Measurements from ENCODE around the gene FOXO3B. TPM values are rescaled to one million over a fixed set of nuclear protein-coding genes. Genes with fewer than 3 reads are reported as not detected.
"Not testable (repeated sequence)": the region's sequence is repeated elsewhere in the genome, so short reads cannot be mapped to it uniquely, and the experiment has no call there.

Gene FOXO3B
- polyA plus RNA-seq, 1 donor (not counting 4 experiments of a cell fraction or from before 2014, with no cell fraction given) = 2.0 TPM

GRCh38 chr17:18661924-18662624 is 20.0 kb downstream of the FOXO3B start:
- H3K27ac ChIP-seq (ENCODE audit: control insufficient read depth, insufficient read depth, low read length); H3K9ac ChIP-seq (ENCODE audit: control insufficient read depth, extremely low read depth, insufficient read depth, low read length); H3K79me2 ChIP-seq (ENCODE audit: control insufficient read depth, insufficient read depth, low read length); H3K27me3 ChIP-seq (ENCODE audit: control insufficient read depth, extremely low read depth, insufficient read depth, low read length); dilution Hi-C loops (cut with MboI; ENCODE audit: extremely low pct_ligation_motif_present, low sequenced_read_pairs); H4K20me1 ChIP-seq (ENCODE audit: control insufficient read depth, extremely low read depth, insufficient read depth, low read length); H3K4me2 ChIP-seq (ENCODE audit: control insufficient read depth, extremely low read depth, insufficient read depth, low read depth, low read length); H3K4me3 ChIP-seq (ENCODE audit: control insufficient read depth in 2 of 3, extremely low read depth in 1 of 3, insufficient read depth in 2 of 3, low read depth in 1 of 3, low read length in 3 of 3); DNase-seq (ENCODE audit: low read depth, low spot score); H2AFZ ChIP-seq (ENCODE audit: control insufficient read depth, low read length); H3K9me1 ChIP-seq (ENCODE audit: control insufficient read depth, extremely low read depth, insufficient read depth, low read length); H3K9me3 ChIP-seq (ENCODE audit: control insufficient read depth, low read depth, low read length); H3K4me1 ChIP-seq (ENCODE audit: control insufficient read depth, extremely low read depth, insufficient read depth, low read length); H3K36me3 ChIP-seq (ENCODE audit: control insufficient read depth in 2 of 2, extremely low read depth in 1 of 2, insufficient read depth in 2 of 2, low read length in 2 of 2): not testable (repeated sequence)
- FAIRE-seq = peak; percentile 63

- H3K4me2 ChIP-seq (ENCODE audit: control insufficient read depth, extremely low read depth, insufficient read depth, low read depth, low read length); H3K9me3 ChIP-seq (ENCODE audit: control insufficient read depth, low read depth, low read length); FAIRE-seq; DNase-seq (ENCODE audit: low read depth, low spot score); H3K4me1 ChIP-seq (ENCODE audit: control insufficient read depth, extremely low read depth, insufficient read depth, low read length); H3K9me1 ChIP-seq (ENCODE audit: control insufficient read depth, extremely low read depth, insufficient read depth, low read length); H3K36me3 ChIP-seq (ENCODE audit: control insufficient read depth in 2 of 2, extremely low read depth in 1 of 2, insufficient read depth in 2 of 2, low read length in 2 of 2); H3K27me3 ChIP-seq (ENCODE audit: control insufficient read depth, extremely low read depth, insufficient read depth, low read length); H4K20me1 ChIP-seq (ENCODE audit: control insufficient read depth, extremely low read depth, insufficient read depth, low read length); H2AFZ ChIP-seq (ENCODE audit: control insufficient read depth, low read length); H3K79me2 ChIP-seq (ENCODE audit: control insufficient read depth, insufficient read depth, low read length); H3K9ac ChIP-seq (ENCODE audit: control insufficient read depth, extremely low read depth, insufficient read depth, low read length); H3K27ac ChIP-seq (ENCODE audit: control insufficient read depth, insufficient read depth, low read length); dilution Hi-C loops (cut with MboI; ENCODE audit: extremely low pct_ligation_motif_present, low sequenced_read_pairs); H3K4me3 ChIP-seq (ENCODE audit: control insufficient read depth in 2 of 3, extremely low read depth in 1 of 3, insufficient read depth in 2 of 3, low read depth in 1 of 3, low read length in 3 of 3): not testable (repeated sequence)
Observed at GRCh38 chr17:18650094-18650493, 32.0 kb downstream of the FOXO3B start.

GRCh38 chr17:18644291-18644690 is 37.8 kb downstream of the FOXO3B start, which contains the start of gene TBC1D28:
Gene TBC1D28, minus strand, starts transcription at chr17:18644391. Its CDS starts 3,039 bp downstream, at chr17:18641352.
- H2AFZ ChIP-seq (ENCODE audit: control insufficient read depth, low read length); H3K9me1 ChIP-seq (ENCODE audit: control insufficient read depth, extremely low read depth, insufficient read depth, low read length); H3K79me2 ChIP-seq (ENCODE audit: control insufficient read depth, insufficient read depth, low read length); H4K20me1 ChIP-seq (ENCODE audit: control insufficient read depth, extremely low read depth, insufficient read depth, low read length); H3K9me3 ChIP-seq (ENCODE audit: control insufficient read depth, low read depth, low read length); H3K4me1 ChIP-seq (ENCODE audit: control insufficient read depth, extremely low read depth, insufficient read depth, low read length); dilution Hi-C loops (cut with MboI; ENCODE audit: extremely low pct_ligation_motif_present, low sequenced_read_pairs); H3K4me2 ChIP-seq (ENCODE audit: control insufficient read depth, extremely low read depth, insufficient read depth, low read depth, low read length); H3K9ac ChIP-seq (ENCODE audit: control insufficient read depth, extremely low read depth, insufficient read depth, low read length); H3K36me3 ChIP-seq (ENCODE audit: control insufficient read depth in 2 of 2, extremely low read depth in 1 of 2, insufficient read depth in 2 of 2, low read length in 2 of 2); H3K27ac ChIP-seq (ENCODE audit: control insufficient read depth, insufficient read depth, low read length); DNase-seq (ENCODE audit: low read depth, low spot score); H3K27me3 ChIP-seq (ENCODE audit: control insufficient read depth, extremely low read depth, insufficient read depth, low read length); FAIRE-seq; H3K4me3 ChIP-seq (ENCODE audit: control insufficient read depth in 2 of 3, extremely low read depth in 1 of 3, insufficient read depth in 2 of 3, low read depth in 1 of 3, low read length in 3 of 3): not testable (repeated sequence)

- H3K9me3 ChIP-seq (ENCODE audit: control insufficient read depth, low read depth, low read length); FAIRE-seq: not testable (repeated sequence)
Observed at GRCh38 chr17:18643124-18643523, 39.0 kb downstream of the FOXO3B start.

GRCh38 chr17:18638357-18638756 is 43.8 kb downstream of the FOXO3B start:
- not testable (repeated sequence) for H2AFZ ChIP-seq (ENCODE audit: control insufficient read depth, low read length); FAIRE-seq

More at GRCh38 chr17:18643124-18643523, 39.0 kb downstream of the FOXO3B start:
- H4K20me1 ChIP-seq (ENCODE audit: control insufficient read depth, extremely low read depth, insufficient read depth, low read length); H3K4me2 ChIP-seq (ENCODE audit: control insufficient read depth, extremely low read depth, insufficient read depth, low read depth, low read length); H3K4me1 ChIP-seq (ENCODE audit: control insufficient read depth, extremely low read depth, insufficient read depth, low read length); H3K36me3 ChIP-seq (ENCODE audit: control insufficient read depth in 2 of 2, extremely low read depth in 1 of 2, insufficient read depth in 2 of 2, low read length in 2 of 2); H3K27me3 ChIP-seq (ENCODE audit: control insufficient read depth, extremely low read depth, insufficient read depth, low read length); H2AFZ ChIP-seq (ENCODE audit: control insufficient read depth, low read length); H3K79me2 ChIP-seq (ENCODE audit: control insufficient read depth, insufficient read depth, low read length); H3K9me1 ChIP-seq (ENCODE audit: control insufficient read depth, extremely low read depth, insufficient read depth, low read length); DNase-seq (ENCODE audit: low read depth, low spot score); H3K9ac ChIP-seq (ENCODE audit: control insufficient read depth, extremely low read depth, insufficient read depth, low read length); H3K4me3 ChIP-seq (ENCODE audit: control insufficient read depth in 2 of 3, extremely low read depth in 1 of 3, insufficient read depth in 2 of 3, low read depth in 1 of 3, low read length in 3 of 3); H3K27ac ChIP-seq (ENCODE audit: control insufficient read depth, insufficient read depth, low read length); dilution Hi-C loops (cut with MboI; ENCODE audit: extremely low pct_ligation_motif_present, low sequenced_read_pairs): not testable (repeated sequence)

More at GRCh38 chr17:18638357-18638756, 43.8 kb downstream of the FOXO3B start:
- H3K4me3 ChIP-seq (ENCODE audit: control insufficient read depth in 2 of 3, extremely low read depth in 1 of 3, insufficient read depth in 2 of 3, low read depth in 1 of 3, low read length in 3 of 3); H3K4me1 ChIP-seq (ENCODE audit: control insufficient read depth, extremely low read depth, insufficient read depth, low read length); DNase-seq (ENCODE audit: low read depth, low spot score); H3K27ac ChIP-seq (ENCODE audit: control insufficient read depth, insufficient read depth, low read length); H3K36me3 ChIP-seq (ENCODE audit: control insufficient read depth in 2 of 2, extremely low read depth in 1 of 2, insufficient read depth in 2 of 2, low read length in 2 of 2); H3K27me3 ChIP-seq (ENCODE audit: control insufficient read depth, extremely low read depth, insufficient read depth, low read length); dilution Hi-C loops (cut with MboI; ENCODE audit: extremely low pct_ligation_motif_present, low sequenced_read_pairs); H3K79me2 ChIP-seq (ENCODE audit: control insufficient read depth, insufficient read depth, low read length); H4K20me1 ChIP-seq (ENCODE audit: control insufficient read depth, extremely low read depth, insufficient read depth, low read length); H3K9ac ChIP-seq (ENCODE audit: control insufficient read depth, extremely low read depth, insufficient read depth, low read length); H3K9me3 ChIP-seq (ENCODE audit: control insufficient read depth, low read depth, low read length); H3K9me1 ChIP-seq (ENCODE audit: control insufficient read depth, extremely low read depth, insufficient read depth, low read length); H3K4me2 ChIP-seq (ENCODE audit: control insufficient read depth, extremely low read depth, insufficient read depth, low read depth, low read length): not testable (repeated sequence)
